ENCODE data around the gene MRPS9. TPM values are rescaled to one million over a fixed set of nuclear protein-coding genes. Genes with fewer than 3 reads are reported as not detected.

The MRPS9 gene
- total and polyA plus RNA-seq, 4 donors, result 17.1 to 28.6 (median 19.5) TPM

DNA sequence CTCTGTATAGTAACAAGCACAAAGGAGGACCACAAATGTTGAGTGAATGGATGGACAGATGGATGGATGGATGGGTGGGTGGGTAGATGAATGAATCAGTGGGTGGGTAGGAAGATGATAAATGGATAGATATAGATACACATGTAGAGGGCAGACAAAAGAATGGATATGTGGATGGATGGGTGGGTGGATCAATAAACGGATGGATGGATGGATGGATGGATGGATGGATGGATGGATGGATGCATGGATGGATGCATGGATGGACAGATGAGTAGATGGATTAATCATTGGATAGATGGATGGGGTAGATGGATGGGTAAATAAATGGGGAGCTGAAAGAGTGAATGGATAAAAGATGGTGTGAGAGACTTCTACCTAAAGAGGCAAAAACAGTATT lies 111.4 kb downstream of the MRPS9 start:
- 62 to 93% methylated on average over 1 of the region's 1 CpG for WGBS, 2 donors
- Histone ChIP-seq H3K4me1 (ENCODE audit: control insufficient read depth in 5 of 5, insufficient read depth in 5 of 5, low read length in 5 of 5) (peaks cover 0 to 8% (median 0%) of the 10 kb centered on the region in 5 donors), H3K4me3 (no peak overlapping the region), H3K36me3 (ENCODE audit: control insufficient read depth in 4 of 4, insufficient read depth in 4 of 4, low read length in 4 of 4) (no peaks in the 10 kb centered on the region), H3K9me3 (ENCODE audit: control insufficient read depth in 4 of 4, insufficient read depth in 3 of 4, low read length in 3 of 4) (peaks cover 0 to 3% (median 0%) of the 10 kb centered on the region in 4 donors), H3K27me3 (ENCODE audit: control insufficient read depth in 3 of 3, insufficient read depth in 3 of 3, low read length in 2 of 3) (peaks cover 0 to 4% (median 1%) of the 10 kb centered on the region in 3 donors), H3K27ac (ENCODE audit: low read depth in 1 of 2, low read length in 1 of 2) (no peak overlapping the region), H3K9ac (ENCODE audit: insufficient read depth in 1 of 2, low read length in 2 of 2) (no peak overlapping the region)
- ATAC-seq (ENCODE audit: insufficient read depth, low FRiP score), result no peak
- no peak for DNase-seq
- TF ChIP-seq, protein P1, sequence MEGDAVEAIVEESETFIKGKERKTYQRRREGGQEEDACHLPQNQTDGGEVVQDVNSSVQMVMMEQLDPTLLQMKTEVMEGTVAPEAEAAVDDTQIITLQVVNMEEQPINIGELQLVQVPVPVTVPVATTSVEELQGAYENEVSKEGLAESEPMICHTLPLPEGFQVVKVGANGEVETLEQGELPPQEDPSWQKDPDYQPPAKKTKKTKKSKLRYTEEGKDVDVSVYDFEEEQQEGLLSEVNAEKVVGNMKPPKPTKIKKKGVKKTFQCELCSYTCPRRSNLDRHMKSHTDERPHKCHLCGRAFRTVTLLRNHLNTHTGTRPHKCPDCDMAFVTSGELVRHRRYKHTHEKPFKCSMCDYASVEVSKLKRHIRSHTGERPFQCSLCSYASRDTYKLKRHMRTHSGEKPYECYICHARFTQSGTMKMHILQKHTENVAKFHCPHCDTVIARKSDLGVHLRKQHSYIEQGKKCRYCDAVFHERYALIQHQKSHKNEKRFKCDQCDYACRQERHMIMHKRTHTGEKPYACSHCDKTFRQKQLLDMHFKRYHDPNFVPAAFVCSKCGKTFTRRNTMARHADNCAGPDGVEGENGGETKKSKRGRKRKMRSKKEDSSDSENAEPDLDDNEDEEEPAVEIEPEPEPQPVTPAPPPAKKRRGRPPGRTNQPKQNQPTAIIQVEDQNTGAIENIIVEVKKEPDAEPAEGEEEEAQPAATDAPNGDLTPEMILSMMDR (IDR thresholded peaks at IDR 0.05; ENCODE audit: control extremely low read depth, extremely low read depth), result no peak

Other genes starting within 250 kb of the MRPS9 start
- gene POU3F3, start 184.0 kb upstream of the MRPS9 start, total RNA-seq, result under 1 TPM in 1 of 2 donors, not detected in 1; 0.23 TPM
- gene POU3F3, start 184.0 kb upstream of the MRPS9 start, polyA plus RNA-seq, result not detected
- gene GPR45, start 203.7 kb downstream of the MRPS9 start, total RNA-seq, result not detected
- not detected for gene GPR45, start 203.7 kb downstream of the MRPS9 start, polyA plus RNA-seq